ENCODE results near the gene ADGRB2. TPM values are rescaled to one million over a fixed set of nuclear protein-coding genes. Genes with fewer than 3 reads are reported as not detected.

The ADGRB2 gene
- total and polyA plus RNA-seq, 3 donors from 2014 or later, result 11.8 to 18.0 (median 15.7) TPM

GRCh38 chr1:31762726-31763670 is 1.1 kb downstream of the ADGRB2 start:
- DNase-seq, result peak; percentile 66
- H3K4me1 ChIP-seq, result peaks cover 28% of the 10 kb centered on the region
- WGBS, 2 donors, result 1 to 2% methylated on average over 25 to 41 of the region's 60 CpGs
- H3K4me3 ChIP-seq, result peak overlapping the region in 1 of 2 donors; percentile 56
- TF ChIP-seq POLR2A (IDR thresholded peaks at IDR 0.05), result no peak
- TF ChIP-seq CTCF (IDR thresholded peaks at IDR 0.05), result peak; percentile 24 to 38 (median 38)
- intact Hi-C loops (cut with DNase I; ENCODE audit: low total_unique reads), result no loop called here
- H3K9me3 ChIP-seq, result no peaks in the 10 kb centered on the region
- H3K36me3 ChIP-seq (ENCODE audit: low read depth, missing control alignments), result no peaks in the 10 kb centered on the region
- H3K27ac ChIP-seq, result no peak overlapping the region
- no peaks in the 10 kb centered on the region for H3K27me3 ChIP-seq

GRCh38 chr1:31762323-31762722 is 1.8 kb downstream of the ADGRB2 start:
- H3K9me3 ChIP-seq, result no peaks in the 10 kb centered on the region
- no peaks in the 10 kb centered on the region for H3K36me3 ChIP-seq (ENCODE audit: low read depth, missing control alignments)
- H3K4me3 ChIP-seq, result no peak overlapping the region
- no peaks in the 10 kb centered on the region for H3K27me3 ChIP-seq
- no peak for DNase-seq
- H3K27ac ChIP-seq, result no peak overlapping the region
- intact Hi-C loops (cut with DNase I; ENCODE audit: low total_unique reads), result no loop called here
- TF ChIP-seq POLR2A (IDR thresholded peaks at IDR 0.05) (no peak), CTCF (IDR thresholded peaks at IDR 0.05) (no peak)
- WGBS, 2 donors, result 38 to 48% methylated on average over 3 to 7 of the region's 7 CpGs
- peaks cover 28% of the 10 kb centered on the region for H3K4me1 ChIP-seq

- Histone ChIP-seq H3K4me3 (no peak overlapping the region), H3K27me3 (no peaks in the 10 kb centered on the region), H3K27ac (no peak overlapping the region), H3K9me3 (no peaks in the 10 kb centered on the region), H3K36me3 (ENCODE audit: low read depth, missing control alignments) (no peaks in the 10 kb centered on the region), H3K4me1 (peaks cover 28% of the 10 kb centered on the region)
- no peak for DNase-seq
- intact Hi-C loops (cut with DNase I; ENCODE audit: low total_unique reads), result no loop called here
- 50 to 59% methylated on average over 6 of the region's 6 CpGs for WGBS, 2 donors
- no peak for TF ChIP-seq POLR2A (IDR thresholded peaks at IDR 0.05)
- no peak for TF ChIP-seq CTCF (IDR thresholded peaks at IDR 0.05)
Measured at GRCh38 chr1:31761883-31762282, 2.3 kb downstream of the ADGRB2 start.

GRCh38 chr1:31760471-31761470 is 3.4 kb downstream of the ADGRB2 start:
- peak; percentile 50 for DNase-seq
- WGBS, 2 donors, result 2% methylated on average over 39 of the region's 63 CpGs; no CpG with 5 or more reads in 1 of the 2 donors
- no peaks in the 10 kb centered on the region for H3K9me3 ChIP-seq
- peak overlapping the region; percentile 42 to 65 for H3K4me3 ChIP-seq
- H3K36me3 ChIP-seq (ENCODE audit: low read depth, missing control alignments), result no peaks in the 10 kb centered on the region
- intact Hi-C loops (cut with DNase I; ENCODE audit: low total_unique reads), result no loop called here
- H3K27ac ChIP-seq, result no peak overlapping the region
- no peaks in the 10 kb centered on the region for H3K27me3 ChIP-seq
- peaks cover 28% of the 10 kb centered on the region for H3K4me1 ChIP-seq
- no peak for TF ChIP-seq CTCF (IDR thresholded peaks at IDR 0.05)
